ENCODE measurements around the gene YWHAQ. TPM values are rescaled to one million over a fixed set of nuclear protein-coding genes. Genes with fewer than 3 reads are reported as not detected.
A peak's percentile ranks its signal among the peaks of the same experiment; 100 is the strongest.

Gene YWHAQ
- total and polyA plus RNA-seq, 9 of the 15 experiments (the other 6 are each of a cell fraction or from before 2014, with no cell fraction given): 63.1 to 359 (median 203) TPM

DNA sequence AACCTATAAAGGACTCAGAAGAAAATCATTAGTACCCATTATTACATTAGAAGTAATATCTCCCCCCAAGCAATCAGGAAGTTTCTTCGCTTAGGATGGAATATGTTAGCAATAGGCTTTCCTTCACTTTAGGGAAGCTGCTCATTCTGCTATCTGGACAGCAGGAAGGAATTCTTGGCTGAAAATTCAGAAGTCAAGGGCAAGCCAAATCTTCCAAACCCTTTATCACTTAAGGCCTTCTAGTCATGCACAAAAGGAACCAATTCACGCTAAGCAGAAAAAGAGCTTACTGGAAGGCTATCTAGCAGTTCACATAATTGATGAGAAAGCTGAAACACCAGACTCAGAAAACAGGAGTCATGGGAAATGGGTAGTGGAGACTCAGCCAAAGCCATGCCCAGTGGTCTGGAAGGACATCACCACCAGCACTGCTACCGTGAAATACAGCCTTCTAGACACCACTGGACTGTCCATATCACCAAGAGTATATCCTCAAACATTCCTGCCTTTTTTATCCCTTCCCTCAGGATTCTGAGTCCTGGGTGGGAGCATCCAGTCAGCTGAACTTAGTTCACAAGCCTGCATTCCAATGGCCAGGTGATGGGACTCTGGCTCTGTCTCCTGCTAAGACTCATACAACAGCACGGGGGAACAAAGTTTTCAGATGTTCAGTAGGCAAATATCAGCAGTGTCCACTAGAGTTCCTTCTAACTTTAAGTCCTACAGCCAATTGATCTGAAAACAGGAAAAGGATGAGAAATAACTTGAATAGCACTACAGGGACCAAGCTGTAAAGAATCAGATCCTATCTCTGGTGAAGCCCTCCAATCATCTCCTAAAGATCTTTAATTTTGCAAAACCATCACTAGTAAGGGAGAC, 60.4 kb downstream of the YWHAQ start:
- Histone ChIP-seq H3K36me3 (ENCODE audit: control insufficient read depth, insufficient read depth, low read length) (no peaks in the 10 kb centered on the region), H3K4me3 (no peak overlapping the region), H4K20me1 (replicated peaks; ENCODE audit: control insufficient read depth, insufficient read depth, low read length) (no peaks in the 10 kb centered on the region), H3K4me1 (replicated peaks in 1 of 2; ENCODE audit: control insufficient read depth in 2 of 2, insufficient read depth in 2 of 2, low read length in 2 of 2) (peaks cover 0 to 13% of the 10 kb centered on the region in 2 experiments; a peak in 2 of 5 replicates), H3K9me1 (ENCODE audit: control insufficient read depth, insufficient read depth, low read length) (no peaks in the 10 kb centered on the region), H3K4me2 (ENCODE audit: insufficient read depth, low read length) (no peak overlapping the region), H3K79me2 (ENCODE audit: control insufficient read depth, insufficient read depth, low read length) (no peaks in the 10 kb centered on the region), H3K9ac (ENCODE audit: insufficient read depth in 1 of 2, low read depth in 2 of 2, low read length in 2 of 2) (no peak overlapping the region), H3K27me3 (ENCODE audit: control insufficient read depth in 2 of 2, insufficient read depth in 2 of 2, low read length in 2 of 2) (no peaks in the 10 kb centered on the region), H3K9me3 (replicated peaks; ENCODE audit: control insufficient read depth, insufficient read depth, low read depth, low read length) (no peaks in the 10 kb centered on the region), H2AFZ (ENCODE audit: low read depth, low read length) (no peak overlapping the region), H3K27ac (ENCODE audit: extremely low read depth, low read depth, low read length) (no peak overlapping the region)
- intact Hi-C loops (cut with micrococcal nuclease): loop anchor here (5.0 kb wide), 1 partner anchor 167 kb away; no protein-coding TSS in a partner anchor
- TF ChIP-seq, protein P1, sequence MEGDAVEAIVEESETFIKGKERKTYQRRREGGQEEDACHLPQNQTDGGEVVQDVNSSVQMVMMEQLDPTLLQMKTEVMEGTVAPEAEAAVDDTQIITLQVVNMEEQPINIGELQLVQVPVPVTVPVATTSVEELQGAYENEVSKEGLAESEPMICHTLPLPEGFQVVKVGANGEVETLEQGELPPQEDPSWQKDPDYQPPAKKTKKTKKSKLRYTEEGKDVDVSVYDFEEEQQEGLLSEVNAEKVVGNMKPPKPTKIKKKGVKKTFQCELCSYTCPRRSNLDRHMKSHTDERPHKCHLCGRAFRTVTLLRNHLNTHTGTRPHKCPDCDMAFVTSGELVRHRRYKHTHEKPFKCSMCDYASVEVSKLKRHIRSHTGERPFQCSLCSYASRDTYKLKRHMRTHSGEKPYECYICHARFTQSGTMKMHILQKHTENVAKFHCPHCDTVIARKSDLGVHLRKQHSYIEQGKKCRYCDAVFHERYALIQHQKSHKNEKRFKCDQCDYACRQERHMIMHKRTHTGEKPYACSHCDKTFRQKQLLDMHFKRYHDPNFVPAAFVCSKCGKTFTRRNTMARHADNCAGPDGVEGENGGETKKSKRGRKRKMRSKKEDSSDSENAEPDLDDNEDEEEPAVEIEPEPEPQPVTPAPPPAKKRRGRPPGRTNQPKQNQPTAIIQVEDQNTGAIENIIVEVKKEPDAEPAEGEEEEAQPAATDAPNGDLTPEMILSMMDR (IDR thresholded peaks at IDR 0.05 in 2 of 3, conservative IDR thresholded peaks at IDR 0.05 in 1 of 3; ENCODE audit: insufficient read depth in 2 of 3, low read depth in 1 of 3, low read length in 3 of 3): peak in 1 of 3 experiments; percentile 26; a peak in 2 of 6 replicates
- TF ChIP-seq RAD21 (CRISPR knock-in tag; conservative IDR thresholded peaks at IDR 0.05 in 1 of 2, IDR thresholded peaks at IDR 0.05 in 1 of 2): peak in 1 of 2 experiments; percentile 33; a peak in 1 of 4 replicates
- no peak for TF ChIP-seq BHLHE40 (IDR thresholded peaks at IDR 0.05; ENCODE audit: low read length)
- no peak for TF ChIP-seq SMAD1 (IDR thresholded peaks at IDR 0.05; ENCODE audit: low read depth, low read length, partially characterized antibody)
- in situ Hi-C loops (cut with MboI): no loop called here
- no TSS peak for BruUV-seq (replicated peaks)
- ATAC-seq: peak; percentile 70
- ChIA-PET POLR2A (interaction anchor here (1.0 to 1.2 kb wide), 3 partner anchors 9 to 50 kb away, joined by 3 to 8 read pairs (median 5); partner anchors contain the start of gene ADAM17), CTCF (ENCODE audit: low intra/inter-chr PET ratio) (no interaction called here)
- no peak for DNase-seq (ENCODE audit: extremely low read depth in 1 of 4, low spot score in 3 of 4)
- peak; percentile 58 for FAIRE-seq
- WGBS (ENCODE audit: insufficient coverage, low coverage, missing lambda C conversion rate): 42% methylated on average over 4 of the region's 4 CpGs

Data from K562 (cell line).